RWPE1 (cell line): ENCODE measurements around the gene OXER1.

Experiments used
- CTCF ChIA-PET: fragments of 350-600 bp; sonication (Branson Sonifier 250); formaldehyde crosslinking; extraction: SDS; loops from one replicate; lab custom pipeline; 2021; lab: Yijun Ruan, JAX
- POLR2A ChIA-PET: fragments of 400-600 bp; formaldehyde crosslinking; extraction: SDS; loops from one replicate; lab custom pipeline; 2020; ENCODE audit warnings: antibody characterized with exemption; ENCODE audit not compliant: low non-redundant PET; lab: Yijun Ruan, JAX
- DNase-seq: peaks from one replicate; pipeline ENCODE4 v3.0.0; 2012; ENCODE audit warnings: low spot score
- H3K27ac ChIP-seq: fragments of 450-650 bp; 2 replicates; pipeline ENCODE4 v1.5.1; 2017
- CTCF ChIP-seq: fragments of 450-650 bp; conservative IDR thresholded peaks from 2 replicates; pipeline ENCODE4 v1.5.1; 2017; ENCODE audit warnings: low read depth, mild to moderate bottlenecking

OXER1 gene

GRCh38 chr2:42792583-42793333, 28.8 kb upstream of the OXER1 start, which contains the start of gene HAAO:
TSS of gene HAAO (minus strand) at chr2:42792583. CDS start at chr2:42792536, 47 bp downstream.
- POLR2A ChIA-PET = no interaction called here
- DNase-seq = peak; percentile 17
- CTCF ChIA-PET = interaction anchor here (0.7 kb wide), 1 partner anchor 304 kb away, joined by 4 read pairs; no protein-coding TSS in a partner anchor
- no peak within 1 kb of the TSS for H3K27ac ChIP-seq
- no peak for TF ChIP-seq CTCF

- no peak for DNase-seq
- ChIA-PET POLR2A (interaction anchor here (0.5 kb wide), 1 partner anchor 18 kb away, joined by 3 read pairs; no protein-coding TSS in a partner anchor), CTCF (interaction anchor here (0.7 kb wide), 1 partner anchor 303 kb away, joined by 4 read pairs; no protein-coding TSS in a partner anchor)
- H3K27ac ChIP-seq = no peak overlapping the region
- TF ChIP-seq CTCF = no peak
These were observed 28.2 kb upstream of the OXER1 start for GRCh38 chr2:42792087-42792582.

GRCh38 chr2:42791606-42792005, 27.7 kb upstream of the OXER1 start:
- ChIA-PET CTCF (interaction anchor here (0.6 kb wide), 1 partner anchor 749 kb away, joined by 3 read pairs; no protein-coding TSS in a partner anchor), POLR2A (interaction anchor here (0.5 kb wide), 1 partner anchor 19 kb away, joined by 3 read pairs; no protein-coding TSS in a partner anchor)
- DNase-seq = no peak
- H3K27ac ChIP-seq = no peak overlapping the region
- TF ChIP-seq CTCF = no peak

- no peak for TF ChIP-seq CTCF
- H3K27ac ChIP-seq = no peak overlapping the region
- no peak for DNase-seq
- CTCF ChIA-PET = interaction anchor here (0.5 kb wide), 1 partner anchor 1797 kb away, joined by 4 read pairs; no protein-coding TSS in a partner anchor
- POLR2A ChIA-PET = no interaction called here
These were observed 25.8 kb upstream of the OXER1 start for GRCh38 chr2:42789751-42790150.

- DNase-seq = no peak
- no peak overlapping the region for H3K27ac ChIP-seq
- TF ChIP-seq CTCF = no peak
- POLR2A ChIA-PET = no interaction called here
- CTCF ChIA-PET = no interaction called here
These were observed 24.9 kb upstream of the OXER1 start for GRCh38 chr2:42788882-42789281.

GRCh38 chr2:42788478-42788793, 24.5 kb upstream of the OXER1 start:
- ChIA-PET CTCF (interaction anchor here (0.7 kb wide), 1 partner anchor 92 kb away, joined by 4 read pairs; no protein-coding TSS in a partner anchor), POLR2A (no interaction called here)
- H3K27ac ChIP-seq = no peak overlapping the region
- no peak for DNase-seq
- no peak for TF ChIP-seq CTCF
